ENCODE measurements around the gene C5.
"Not testable (repeated sequence)": the region's sequence is repeated elsewhere in the genome, so short reads cannot be mapped to it uniquely, and the experiment has no call there.

C5 gene

GRCh38 chr9:121029469-121029868, 20.6 kb downstream of the C5 start:
- H3K4me3 ChIP-seq (ENCODE audit: low read length) = no peak overlapping the region

GRCh38 chr9:121028285-121028684, 21.8 kb downstream of the C5 start:
- H3K36me3 ChIP-seq (ENCODE audit: insufficient read depth, low read length); H3K9me3 ChIP-seq (ENCODE audit: low read length); H2AFZ ChIP-seq (ENCODE audit: low read depth, low read length); H3K27me3 ChIP-seq (ENCODE audit: insufficient read depth, low read length); H3K4me3 ChIP-seq (ENCODE audit: low read length); H3K4me1 ChIP-seq (ENCODE audit: insufficient read depth, low read length): not testable (repeated sequence)

More at GRCh38 chr9:121029469-121029868, 20.6 kb downstream of the C5 start:
- Histone ChIP-seq H3K9me3 (ENCODE audit: low read length) (no peaks in the 10 kb centered on the region), H3K4me1 (ENCODE audit: insufficient read depth, low read length) (peaks cover 9% of the 10 kb centered on the region), H2AFZ (ENCODE audit: low read depth, low read length) (no peak overlapping the region), H3K27me3 (ENCODE audit: insufficient read depth, low read length) (no peaks in the 10 kb centered on the region), H3K36me3 (ENCODE audit: insufficient read depth, low read length) (no peaks in the 10 kb centered on the region)

- Histone ChIP-seq H3K4me3 (ENCODE audit: low read length) (no peak overlapping the region), H3K36me3 (ENCODE audit: insufficient read depth, low read length) (no peaks in the 10 kb centered on the region), H3K4me1 (ENCODE audit: insufficient read depth, low read length) (peaks cover 9% of the 10 kb centered on the region), H3K27me3 (ENCODE audit: insufficient read depth, low read length) (no peaks in the 10 kb centered on the region), H2AFZ (ENCODE audit: low read depth, low read length) (no peak overlapping the region), H3K9me3 (ENCODE audit: low read length) (no peaks in the 10 kb centered on the region)
Observed at GRCh38 chr9:121026768-121027167, 23.3 kb downstream of the C5 start.

GRCh38 chr9:121026260-121026691, 23.8 kb downstream of the C5 start:
- H3K27me3 ChIP-seq (ENCODE audit: insufficient read depth, low read length) = no peaks in the 10 kb centered on the region
- H3K36me3 ChIP-seq (ENCODE audit: insufficient read depth, low read length) = no peaks in the 10 kb centered on the region
- H2AFZ ChIP-seq (ENCODE audit: low read depth, low read length) = no peak overlapping the region
- H3K9me3 ChIP-seq (ENCODE audit: low read length) = no peaks in the 10 kb centered on the region
- no peak overlapping the region for H3K4me3 ChIP-seq (ENCODE audit: low read length)
- H3K4me1 ChIP-seq (ENCODE audit: insufficient read depth, low read length) = peaks cover 9% of the 10 kb centered on the region

- Histone ChIP-seq H3K27me3 (ENCODE audit: insufficient read depth, low read length) (no peaks in the 10 kb centered on the region), H3K4me3 (ENCODE audit: low read length) (no peak overlapping the region), H3K4me1 (ENCODE audit: insufficient read depth, low read length) (peaks cover 9% of the 10 kb centered on the region), H3K36me3 (ENCODE audit: insufficient read depth, low read length) (no peaks in the 10 kb centered on the region), H3K9me3 (ENCODE audit: low read length) (no peaks in the 10 kb centered on the region), H2AFZ (ENCODE audit: low read depth, low read length) (no peak overlapping the region)
Observed at GRCh38 chr9:121024237-121024636, 25.8 kb downstream of the C5 start.

- no peaks in the 10 kb centered on the region for H3K36me3 ChIP-seq (ENCODE audit: insufficient read depth, low read length)
- no peaks in the 10 kb centered on the region for H3K9me3 ChIP-seq (ENCODE audit: low read length)
- no peak overlapping the region for H2AFZ ChIP-seq (ENCODE audit: low read depth, low read length)
- no peaks in the 10 kb centered on the region for H3K27me3 ChIP-seq (ENCODE audit: insufficient read depth, low read length)
- peaks cover 9% of the 10 kb centered on the region for H3K4me1 ChIP-seq (ENCODE audit: insufficient read depth, low read length)
- no peak overlapping the region for H3K4me3 ChIP-seq (ENCODE audit: low read length)
Observed at GRCh38 chr9:121023064-121023463, 27.0 kb downstream of the C5 start.

- Histone ChIP-seq H3K9me3 (ENCODE audit: low read length) (no peaks in the 10 kb centered on the region), H3K27me3 (ENCODE audit: insufficient read depth, low read length) (no peaks in the 10 kb centered on the region), H3K4me1 (ENCODE audit: insufficient read depth, low read length) (peaks cover 2% of the 10 kb centered on the region), H3K36me3 (ENCODE audit: insufficient read depth, low read length) (no peaks in the 10 kb centered on the region), H2AFZ (ENCODE audit: low read depth, low read length) (no peak overlapping the region), H3K4me3 (ENCODE audit: low read length) (no peak overlapping the region)
Observed at GRCh38 chr9:121021301-121021700, 28.8 kb downstream of the C5 start.

GRCh38 chr9:121019273-121019672, 30.8 kb downstream of the C5 start:
- no peaks in the 10 kb centered on the region for H3K4me1 ChIP-seq (ENCODE audit: insufficient read depth, low read length)
- H3K36me3 ChIP-seq (ENCODE audit: insufficient read depth, low read length) = no peaks in the 10 kb centered on the region
- no peaks in the 10 kb centered on the region for H3K9me3 ChIP-seq (ENCODE audit: low read length)

GRCh38 chr9:121013911-121014310, 36.2 kb downstream of the C5 start:
- no peaks in the 10 kb centered on the region for H3K4me1 ChIP-seq (ENCODE audit: insufficient read depth, low read length)
- H3K4me3 ChIP-seq (ENCODE audit: low read length) = no peak overlapping the region
- H2AFZ ChIP-seq (ENCODE audit: low read depth, low read length) = no peak overlapping the region
- no peaks in the 10 kb centered on the region for H3K36me3 ChIP-seq (ENCODE audit: insufficient read depth, low read length)
- no peaks in the 10 kb centered on the region for H3K27me3 ChIP-seq (ENCODE audit: insufficient read depth, low read length)
- H3K9me3 ChIP-seq (ENCODE audit: low read length) = no peaks in the 10 kb centered on the region

More at GRCh38 chr9:121019273-121019672, 30.8 kb downstream of the C5 start:
- H2AFZ ChIP-seq (ENCODE audit: low read depth, low read length) = no peak overlapping the region
- H3K27me3 ChIP-seq (ENCODE audit: insufficient read depth, low read length) = no peaks in the 10 kb centered on the region
- H3K4me3 ChIP-seq (ENCODE audit: low read length) = no peak overlapping the region

- Histone ChIP-seq H3K9me3 (ENCODE audit: low read length) (no peaks in the 10 kb centered on the region), H2AFZ (ENCODE audit: low read depth, low read length) (no peak overlapping the region), H3K27me3 (ENCODE audit: insufficient read depth, low read length) (no peaks in the 10 kb centered on the region), H3K4me3 (ENCODE audit: low read length) (no peak overlapping the region), H3K4me1 (ENCODE audit: insufficient read depth, low read length) (no peaks in the 10 kb centered on the region), H3K36me3 (ENCODE audit: insufficient read depth, low read length) (no peaks in the 10 kb centered on the region)
Observed at GRCh38 chr9:121009650-121010049, 40.4 kb downstream of the C5 start.

- H3K27me3 ChIP-seq (ENCODE audit: insufficient read depth, low read length) = no peaks in the 10 kb centered on the region
- H2AFZ ChIP-seq (ENCODE audit: low read depth, low read length) = no peak overlapping the region
- H3K9me3 ChIP-seq (ENCODE audit: low read length) = no peaks in the 10 kb centered on the region
- no peaks in the 10 kb centered on the region for H3K4me1 ChIP-seq (ENCODE audit: insufficient read depth, low read length)
- no peak overlapping the region for H3K4me3 ChIP-seq (ENCODE audit: low read length)
- no peaks in the 10 kb centered on the region for H3K36me3 ChIP-seq (ENCODE audit: insufficient read depth, low read length)
Observed at GRCh38 chr9:120999317-120999716, 50.8 kb downstream of the C5 start.

- Histone ChIP-seq H2AFZ (ENCODE audit: low read depth, low read length) (no peak overlapping the region), H3K27me3 (ENCODE audit: insufficient read depth, low read length) (no peaks in the 10 kb centered on the region), H3K36me3 (ENCODE audit: insufficient read depth, low read length) (no peaks in the 10 kb centered on the region), H3K4me1 (ENCODE audit: insufficient read depth, low read length) (no peaks in the 10 kb centered on the region), H3K4me3 (ENCODE audit: low read length) (no peak overlapping the region), H3K9me3 (ENCODE audit: low read length) (no peaks in the 10 kb centered on the region)
Observed at GRCh38 chr9:120998111-120998510, 52.0 kb downstream of the C5 start.

- Histone ChIP-seq H3K4me1 (ENCODE audit: insufficient read depth, low read length) (no peaks in the 10 kb centered on the region), H3K27me3 (ENCODE audit: insufficient read depth, low read length) (no peaks in the 10 kb centered on the region), H3K9me3 (ENCODE audit: low read length) (no peaks in the 10 kb centered on the region), H3K36me3 (ENCODE audit: insufficient read depth, low read length) (no peaks in the 10 kb centered on the region), H3K4me3 (ENCODE audit: low read length) (no peak overlapping the region), H2AFZ (ENCODE audit: low read depth, low read length) (no peak overlapping the region)
Observed at GRCh38 chr9:120997502-120997901, 52.6 kb downstream of the C5 start.

GRCh38 chr9:120996409-120996808, 53.7 kb downstream of the C5 start:
- Histone ChIP-seq H3K9me3 (ENCODE audit: low read length) (no peaks in the 10 kb centered on the region), H3K4me1 (ENCODE audit: insufficient read depth, low read length) (no peaks in the 10 kb centered on the region), H3K4me3 (ENCODE audit: low read length) (no peak overlapping the region), H3K27me3 (ENCODE audit: insufficient read depth, low read length) (no peaks in the 10 kb centered on the region), H3K36me3 (ENCODE audit: insufficient read depth, low read length) (no peaks in the 10 kb centered on the region), H2AFZ (ENCODE audit: low read depth, low read length) (no peak overlapping the region)
